GM12878 (cell line): ENCODE data around the gene ABI2. TPM values are rescaled to one million over a fixed set of nuclear protein-coding genes. Genes with fewer than 3 reads are reported as not detected.

Source experiments
- ATAC-seq: fragments of 200-7000 bp; cut with Tn5 transposase; 3 replicates; pipeline ENCODE4 v1.9.1; 2020; ENCODE audit warnings: mild to moderate bottlenecking, moderate library complexity
- BruUV-seq: library from RNA; stranded (reverse); fragments of 400-500 nt; replicated peaks from 2 replicates; lab custom pipeline; 2021; lab: Mats Ljungman, UMichigan
- CTCF ChIA-PET: fragments of 300-600 bp; sonication (Branson Sonifier 250); formaldehyde crosslinking; extraction: SDS; loops from one replicate; lab custom pipeline; 2021; ENCODE audit warnings: inconsistent platforms; lab: Yijun Ruan, JAX
- POLR2A ChIA-PET: fragments of 350-600 bp; formaldehyde crosslinking; extraction: SDS; loops from one replicate; lab custom pipeline; 2021; ENCODE audit warnings: inconsistent platforms; lab: Charles Lee
- RAD21 ChIA-PET: fragments of 300-600 bp; sonication (Branson Sonifier 250); formaldehyde crosslinking; loops from one replicate; lab custom pipeline; 2023; ENCODE audit warnings: antibody characterized with exemption; ENCODE audit not compliant: unreplicated experiment; lab: Charles Lee
- SMC1A ChIA-PET: fragments of 300-600 bp; sonication (Branson Sonifier 250); formaldehyde crosslinking; loops from one replicate; lab custom pipeline; 2023; ENCODE audit not compliant: unreplicated experiment, uncharacterized antibody; lab: Charles Lee
- DNase-seq: peaks from one replicate; pipeline ENCODE4 v3.0.0-alpha.2; 2011; ENCODE audit warnings: low read depth, low spot score
- FAIRE-seq: peaks from 3 replicates; lab custom pipeline; 2011; peaks lifted over from hg19 to GRCh38; lab: Jason Lieb, UNC
- H2AFZ ChIP-seq: 2 replicates; pipeline ENCODE4 v1.6.0; 2011; ENCODE audit warnings: low read depth, low read length, control low read depth; ENCODE audit not compliant: control insufficient read depth
- H3K27ac ChIP-seq: 2 replicates; pipeline ENCODE4 v1.5.1; 2011; ENCODE audit warnings: control low read depth; ENCODE audit not compliant: control insufficient read depth, insufficient read depth
- H3K27me3 ChIP-seq, 2 experiments: replicated peaks in 1 of 2; 2 replicates each; pipeline versions ENCODE4 v1.6.0 to v1.6.1; 2011; ENCODE audit warnings: low read length in 1 of 2; ENCODE audit not compliant: control insufficient read depth in 2 of 2, insufficient read depth in 2 of 2
- H3K36me3 ChIP-seq, 2 experiments: 2 replicates each; pipeline ENCODE4 v1.5.1; 2011; ENCODE audit warnings: low read length in 1 of 2; ENCODE audit not compliant: control insufficient read depth in 2 of 2, insufficient read depth in 2 of 2
- H3K4me1 ChIP-seq: 2 replicates; pipeline ENCODE4 v1.6.1; 2011; ENCODE audit warnings: mild to moderate bottlenecking, low read length, moderate library complexity, mixed read lengths; ENCODE audit not compliant: control insufficient read depth, insufficient read depth
- H3K4me2 ChIP-seq: 2 replicates; pipeline ENCODE4 v1.6.0; 2011; ENCODE audit warnings: control low read depth; ENCODE audit not compliant: control insufficient read depth, insufficient read depth
- H3K4me3 ChIP-seq: fragments of 200-600 bp; sonication (generic); 2 replicates; pipeline ENCODE4 v1.5.1; 2016
- H3K79me2 ChIP-seq: 2 replicates; pipeline ENCODE4 v1.6.0; 2011; ENCODE audit warnings: low read length; ENCODE audit not compliant: control insufficient read depth, insufficient read depth
- H3K9ac ChIP-seq: 2 replicates; pipeline ENCODE4 v1.8.0; 2011; ENCODE audit warnings: low read length, control low read depth, mixed read lengths; ENCODE audit not compliant: control insufficient read depth, insufficient read depth
- H3K9me3 ChIP-seq: replicated peaks from 3 replicates; pipeline ENCODE4 v1.5.1; 2011; ENCODE audit warnings: mild to moderate bottlenecking, low read length; ENCODE audit not compliant: control insufficient read depth, insufficient read depth
- H4K20me1 ChIP-seq: 2 replicates; pipeline ENCODE4 v1.6.0; 2011; ENCODE audit not compliant: control insufficient read depth, insufficient read depth
- ATF3 ChIP-seq: IDR thresholded peaks from 2 replicates; pipeline ENCODE4 v1.6.1; 2011; ENCODE audit warnings: low read depth, mild to moderate bottlenecking, low read length, moderate library complexity, borderline replicate concordance; ENCODE audit errors: extremely low read depth
- CEBPB ChIP-seq, 2 experiments: fragments of 150-350 bp in 1 of 2; IDR thresholded peaks; 2 replicates each; pipeline ENCODE4 v1.6.1; 2012 to 2014; ENCODE audit warnings: low read depth in 2 of 2, low read length in 2 of 2, borderline replicate concordance in 1 of 2, inconsistent platforms in 1 of 2
- DPF2 ChIP-seq: fragments of 450-650 bp; IDR thresholded peaks from 2 replicates; pipeline ENCODE4 v1.6.1; 2017; ENCODE audit warnings: mild to moderate bottlenecking
- ETV6 ChIP-seq, 2 experiments: fragments of 450-650 bp in 1 of 2; IDR thresholded peaks in 1 of 2; conservative IDR thresholded peaks in 1 of 2; 2 replicates each; pipeline ENCODE4 v1.6.1; 2014; ENCODE audit warnings: antibody characterized with exemption in 1 of 2, borderline replicate concordance in 1 of 2, low read depth in 1 of 2, mild to moderate bottlenecking in 1 of 2, moderate library complexity in 1 of 2
- HDAC6 ChIP-seq: fragments of 200-600 bp; sonication (generic); IDR thresholded peaks from one replicate; pipeline ENCODE4 v1.8.0; 2017; ENCODE audit warnings: antibody characterized with exemption; ENCODE audit not compliant: unreplicated experiment
- KDM1A ChIP-seq: fragments of 200-600 bp; sonication (generic); IDR thresholded peaks from 2 replicates; pipeline ENCODE4 v1.6.1; 2016; ENCODE audit warnings: borderline replicate concordance
- MEF2B ChIP-seq: fragments of 450-650 bp; IDR thresholded peaks from 2 replicates; pipeline ENCODE4 v1.6.1; 2018; ENCODE audit warnings: mild to moderate bottlenecking, moderate library complexity; ENCODE audit not compliant: partially characterized antibody, poor library complexity, severe bottlenecking
- NKRF ChIP-seq: fragments of 450-650 bp; conservative IDR thresholded peaks from 2 replicates; pipeline ENCODE4 v1.6.1; 2017; ENCODE audit warnings: mild to moderate bottlenecking, moderate library complexity
- NR2C1 ChIP-seq: fragments of 450-650 bp; IDR thresholded peaks from 2 replicates; pipeline ENCODE4 v1.6.1; 2017; ENCODE audit warnings: antibody characterized with exemption, mild to moderate bottlenecking, moderate library complexity
- NR2C2 ChIP-seq: IDR thresholded peaks from 2 replicates; pipeline ENCODE4 v1.6.1; 2011; ENCODE audit warnings: borderline replicate concordance, low read depth; ENCODE audit not compliant: control insufficient read depth, insufficient read length
- PAX8 ChIP-seq: fragments of 450-650 bp; IDR thresholded peaks from 2 replicates; pipeline ENCODE4 v1.6.1; 2017; ENCODE audit warnings: mild to moderate bottlenecking, moderate library complexity
- PML ChIP-seq: IDR thresholded peaks from 2 replicates; pipeline ENCODE4 v1.6.1; 2012; ENCODE audit warnings: low read length, inconsistent platforms
- STAT3 ChIP-seq: IDR thresholded peaks from 2 replicates; pipeline ENCODE4 v1.6.1; 2011; ENCODE audit warnings: low read depth, low read length, improper control_type of control experiment
- TBL1XR1 ChIP-seq: IDR thresholded peaks from 2 replicates; pipeline ENCODE4 v1.6.1; 2012; ENCODE audit warnings: low read depth, low read length, improper control_type of control experiment
- YBX1 ChIP-seq: fragments of 450-650 bp; IDR thresholded peaks from 2 replicates; pipeline ENCODE4 v1.6.1; 2016; ENCODE audit warnings: antibody characterized with exemption
- WGBS: methylation state at CpG from one replicate; pipeline ENCODE4 v1.1.6; 2016; ENCODE audit warnings: low lambda C conversion rate; ENCODE audit not compliant: insufficient replicate concordance, insufficient coverage; ENCODE audit errors: missing lambda C conversion rate; 5-methylcytosine and 5-hydroxymethylcytosine counted together
- in situ Hi-C: fragments of 300-500 bp; cut with MboI; formaldehyde crosslinking; loops from 9 replicates; pipeline ENCODE4 v1.14.3; 2018; ENCODE audit warnings: mixed read lengths
- intact Hi-C: fragments of 100-400 bp; cut with micrococcal nuclease; formaldehyde crosslinking; loops from one replicate; pipeline ENCODE4 v1.14.2; 2022; ENCODE audit not compliant: unreplicated experiment
- polyA plus RNA-seq, 11 experiments: library from polyadenylated mRNA; depleted of rRNA in 4 of 11; unstranded in 6 of 11; stranded (reverse) in 5 of 11; fragments of >200 nt; fragmentation: Nextera tagmentation in 4 of 11; fragmentation: Illumina TruSeq in 1 of 11; extraction: Ambion mirVana in 4 of 11; extraction: Trizol in 1 of 11; gene quantifications; 1 replicate in 1 of 11; 2 replicates in 10 of 11; pipeline versions ENCODE4 v1.2.1 to v1.2.3, GENCODE V29; 2011 to 2016; ENCODE audit warnings: inconsistent platforms in 2 of 11, missing spikeins in 2 of 11, low read depth in 1 of 11
- total RNA-seq, 4 experiments: library from RNA; depleted of rRNA in 3 of 4; stranded (reverse); fragments of >200 nt in 3 of 4; fragmentation: Illumina TruSeq in 1 of 4; extraction: Trizol in 1 of 4; gene quantifications; 2 replicates each; pipeline versions ENCODE4 v1.2.1 to v1.2.3, GENCODE V29; 2013 to 2021

The ABI2 gene
- total and polyA plus RNA-seq, 10 of the 15 experiments (the other 5 are each of a cell fraction or from before 2014, with no cell fraction given) = 8.9 to 44.5 (median 30.3) TPM

DNA sequence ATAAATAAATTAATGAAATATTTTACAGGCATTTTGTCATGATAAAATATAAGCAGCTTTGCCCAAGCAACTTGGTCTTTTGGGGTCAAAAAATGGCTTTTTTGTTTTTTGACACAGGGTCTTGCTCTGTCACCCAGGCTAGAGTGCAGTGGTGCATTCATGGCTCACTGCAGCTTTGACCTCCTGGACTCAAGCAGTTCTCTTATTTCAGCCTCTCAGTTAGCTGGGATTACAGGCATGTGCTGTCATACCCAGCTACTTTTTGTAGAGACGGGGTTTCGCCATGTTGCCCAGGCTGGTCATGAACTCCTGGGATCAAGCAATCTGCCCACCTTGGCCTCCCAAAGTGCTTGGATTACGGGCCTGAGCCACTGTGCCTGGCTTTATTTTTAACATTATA, 51.0 kb downstream of the ABI2 start:
- H3K27me3 ChIP-seq = no peaks in the 10 kb centered on the region
- RAD21 ChIA-PET = no interaction called here
- WGBS = 97% methylated on average over 3 of the region's 3 CpGs
- no TSS peak for BruUV-seq
- SMC1A ChIA-PET = interaction anchor here (1.7 kb wide), 1 partner anchor 12 kb away, joined by 5 read pairs; no protein-coding TSS in a partner anchor
- no peak overlapping the region for H3K4me2 ChIP-seq
- in situ Hi-C loops = no loop called here
- CTCF ChIA-PET = no interaction called here
- H4K20me1 ChIP-seq = no peaks in the 10 kb centered on the region
- no peaks in the 10 kb centered on the region for H3K4me1 ChIP-seq
- DNase-seq = no peak
- no peak overlapping the region for H3K4me3 ChIP-seq
- no peak overlapping the region for H3K9ac ChIP-seq
- no peak overlapping the region for H3K27ac ChIP-seq
- TF ChIP-seq NR2C2 (no peak), YBX1 (no peak), ATF3 (no peak), NR2C1 (no peak), PML (no peak), STAT3 (no peak), MEF2B (no peak), DPF2 (no peak), CEBPB (IDR thresholded peaks at IDR 0.05; ENCODE audit: borderline replicate concordance in 1 of 2, low read depth in 2 of 2, low read length in 2 of 2) (no peak), ETV6 (conservative IDR thresholded peaks at IDR 0.05 in 1 of 2, IDR thresholded peaks at IDR 0.05 in 1 of 2; ENCODE audit: borderline replicate concordance in 1 of 2, low read depth in 1 of 2) (no peak), HDAC6 (no peak), PAX8 (no peak), NKRF (no peak), TBL1XR1 (no peak), KDM1A (no peak)
- TF ChIP-seq, all 136 proteins: peak for 0
- no peaks in the 10 kb centered on the region for H3K79me2 ChIP-seq
- H3K9me3 ChIP-seq = no peaks in the 10 kb centered on the region
- POLR2A ChIA-PET = no interaction called here
- FAIRE-seq = no peak
- no peaks in the 10 kb centered on the region; a peak in 2 of 4 replicates for H3K36me3 ChIP-seq
- no peak for ATAC-seq
- no peak overlapping the region for H2AFZ ChIP-seq
- intact Hi-C loops = no loop called here
